Ovary (tissue), 3 donors: ENCODE measurements around the gene FOCAD.

ENCODE experiments used
- EP300 ChIP-seq: sonication (generic); formaldehyde crosslinking; IDR thresholded peaks from one replicate; pipeline ENCODE4 v1.6.1; 2017; ENCODE audit warnings: antibody characterized with exemption
- POLR2A ChIP-seq: fragments of 450-650 bp; IDR thresholded peaks from one replicate; pipeline ENCODE4 v1.6.1; 2017; ENCODE audit warnings: antibody characterized with exemption, mild to moderate bottlenecking, moderate library complexity
- TF ChIP-seq, protein P1 (sequence below), 3 donors: fragments of 450-650 bp in 2 of 3; fragments of 200-600 bp in 1 of 3; IDR thresholded peaks; one replicate each; pipeline versions ENCODE4 v1.5.1 to v1.8.0; 2016 to 2022; ENCODE audit warnings: antibody characterized with exemption in 3 of 3, mild to moderate bottlenecking in 1 of 3
- donor health status: DM: no; HTN: no; CAD: no.

DNA sequence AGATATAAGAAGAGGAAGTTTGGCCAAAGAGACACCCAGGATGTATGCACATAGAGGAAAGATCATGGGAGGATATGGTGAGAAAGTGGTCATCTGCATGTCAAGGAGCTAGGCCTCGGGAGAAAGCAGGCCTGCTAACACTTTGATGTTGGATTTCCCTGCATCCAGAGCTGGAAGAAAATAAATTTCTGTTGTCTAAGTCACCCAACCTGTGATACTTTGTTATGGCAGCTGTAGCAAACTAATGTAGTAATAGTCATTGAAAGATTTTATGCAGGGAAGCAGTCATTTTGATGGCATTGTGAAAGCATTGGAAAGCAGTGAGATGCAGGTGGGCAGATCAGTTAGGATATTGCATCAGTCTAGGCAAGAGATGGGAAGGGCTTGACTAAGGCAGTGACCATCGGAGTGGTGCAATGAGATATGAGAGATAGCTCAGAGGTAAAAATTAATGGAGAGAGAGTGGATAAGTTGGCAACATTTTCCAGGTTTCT, 24.5 kb upstream of the FOCAD start:
- no peak for TF ChIP-seq POLR2A
- TF ChIP-seq EP300: no peak
- TF ChIP-seq, protein P1, sequence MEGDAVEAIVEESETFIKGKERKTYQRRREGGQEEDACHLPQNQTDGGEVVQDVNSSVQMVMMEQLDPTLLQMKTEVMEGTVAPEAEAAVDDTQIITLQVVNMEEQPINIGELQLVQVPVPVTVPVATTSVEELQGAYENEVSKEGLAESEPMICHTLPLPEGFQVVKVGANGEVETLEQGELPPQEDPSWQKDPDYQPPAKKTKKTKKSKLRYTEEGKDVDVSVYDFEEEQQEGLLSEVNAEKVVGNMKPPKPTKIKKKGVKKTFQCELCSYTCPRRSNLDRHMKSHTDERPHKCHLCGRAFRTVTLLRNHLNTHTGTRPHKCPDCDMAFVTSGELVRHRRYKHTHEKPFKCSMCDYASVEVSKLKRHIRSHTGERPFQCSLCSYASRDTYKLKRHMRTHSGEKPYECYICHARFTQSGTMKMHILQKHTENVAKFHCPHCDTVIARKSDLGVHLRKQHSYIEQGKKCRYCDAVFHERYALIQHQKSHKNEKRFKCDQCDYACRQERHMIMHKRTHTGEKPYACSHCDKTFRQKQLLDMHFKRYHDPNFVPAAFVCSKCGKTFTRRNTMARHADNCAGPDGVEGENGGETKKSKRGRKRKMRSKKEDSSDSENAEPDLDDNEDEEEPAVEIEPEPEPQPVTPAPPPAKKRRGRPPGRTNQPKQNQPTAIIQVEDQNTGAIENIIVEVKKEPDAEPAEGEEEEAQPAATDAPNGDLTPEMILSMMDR (IDR thresholded peaks at IDR 0.05): no peak
